Measurements from ENCODE around the gene HACL1. TPM values are rescaled to one million over a fixed set of nuclear protein-coding genes. Genes with fewer than 3 reads are reported as not detected.

Gene HACL1
- total RNA-seq, 1 donor from 2014 or later, result 8.1 TPM

GRCh38 chr3:15591928-15592327 is 9.4 kb downstream of the HACL1 start:
- intact Hi-C loops (cut with DNase I), result no loop called here
- no peak overlapping the region for H3K27ac ChIP-seq
- no peaks in the 10 kb centered on the region for H3K9me3 ChIP-seq
- peaks cover 0 to 25% of the 10 kb centered on the region in 2 donors for H3K36me3 ChIP-seq
- H3K4me1 ChIP-seq, result no peaks in the 10 kb centered on the region
- TF ChIP-seq POLR2AphosphoS5 (IDR thresholded peaks at IDR 0.05; ENCODE audit: insufficient read depth in 1 of 2, low read depth in 1 of 2) (no peak), CTCF (IDR thresholded peaks at IDR 0.05) (no peak), POLR2A (IDR thresholded peaks at IDR 0.05) (no peak)
- no peak overlapping the region for H3K4me3 ChIP-seq
- H3K27me3 ChIP-seq, result no peaks in the 10 kb centered on the region
- DNase-seq (ENCODE audit: extremely low spot score in 2 of 2), result no peak

- Histone ChIP-seq H3K27ac (no peak overlapping the region), H3K4me1 (no peaks in the 10 kb centered on the region), H3K27me3 (no peaks in the 10 kb centered on the region), H3K36me3 (peaks cover 0 to 26% of the 10 kb centered on the region in 2 donors), H3K9me3 (no peaks in the 10 kb centered on the region), H3K4me3 (no peak overlapping the region)
- no peak for DNase-seq (ENCODE audit: extremely low spot score in 2 of 2)
- intact Hi-C loops (cut with DNase I), result no loop called here
- TF ChIP-seq CTCF (IDR thresholded peaks at IDR 0.05) (no peak), POLR2A (IDR thresholded peaks at IDR 0.05) (no peak), POLR2AphosphoS5 (IDR thresholded peaks at IDR 0.05; ENCODE audit: insufficient read depth in 1 of 2, low read depth in 1 of 2) (no peak)
Observed at GRCh38 chr3:15591242-15591641, 10.1 kb downstream of the HACL1 start.

- TF ChIP-seq CTCF (IDR thresholded peaks at IDR 0.05), result no peak
- TF ChIP-seq POLR2AphosphoS5 (IDR thresholded peaks at IDR 0.05; ENCODE audit: insufficient read depth in 1 of 2, low read depth in 1 of 2), result no peak
- no peak for TF ChIP-seq POLR2A (IDR thresholded peaks at IDR 0.05)
- intact Hi-C loops (cut with DNase I), result no loop called here
- peaks cover 0 to 48% of the 10 kb centered on the region in 2 donors for H3K36me3 ChIP-seq
- no peaks in the 10 kb centered on the region for H3K4me1 ChIP-seq
- H3K4me3 ChIP-seq, result no peak overlapping the region
- no peaks in the 10 kb centered on the region for H3K9me3 ChIP-seq
- H3K27ac ChIP-seq, result no peak overlapping the region
- DNase-seq (ENCODE audit: extremely low spot score in 2 of 2), result no peak
- no peaks in the 10 kb centered on the region for H3K27me3 ChIP-seq
Observed at GRCh38 chr3:15585111-15585845, 16.1 kb downstream of the HACL1 start.

GRCh38 chr3:15581471-15582394 is 19.6 kb downstream of the HACL1 start:
- H3K4me1 ChIP-seq, result no peaks in the 10 kb centered on the region
- no peak for DNase-seq (ENCODE audit: extremely low spot score in 2 of 2)
- intact Hi-C loops (cut with DNase I), result no loop called here
- TF ChIP-seq POLR2A (IDR thresholded peaks at IDR 0.05) (no peak), CTCF (IDR thresholded peaks at IDR 0.05) (no peak), POLR2AphosphoS5 (IDR thresholded peaks at IDR 0.05; ENCODE audit: insufficient read depth in 1 of 2, low read depth in 1 of 2) (no peak)
- no peak overlapping the region for H3K27ac ChIP-seq
- no peak overlapping the region for H3K4me3 ChIP-seq
- H3K36me3 ChIP-seq, result peaks cover 0 to 43% of the 10 kb centered on the region in 2 donors
- no peaks in the 10 kb centered on the region for H3K9me3 ChIP-seq
- no peaks in the 10 kb centered on the region for H3K27me3 ChIP-seq
